Activated T-cell treated with anti-CD3 and anti-CD28 coated beads for 4 hours (primary cell): Measurements from ENCODE around the gene MEIOC.
"Not testable (repeated sequence)": the region's sequence is repeated elsewhere in the genome, so short reads cannot be mapped to it uniquely, and the experiment has no call there.

Experiments
- DNase-seq: peaks from one replicate; pipeline ENCODE4 v3.0.0-alpha.2; 2020

Gene MEIOC

DNA sequence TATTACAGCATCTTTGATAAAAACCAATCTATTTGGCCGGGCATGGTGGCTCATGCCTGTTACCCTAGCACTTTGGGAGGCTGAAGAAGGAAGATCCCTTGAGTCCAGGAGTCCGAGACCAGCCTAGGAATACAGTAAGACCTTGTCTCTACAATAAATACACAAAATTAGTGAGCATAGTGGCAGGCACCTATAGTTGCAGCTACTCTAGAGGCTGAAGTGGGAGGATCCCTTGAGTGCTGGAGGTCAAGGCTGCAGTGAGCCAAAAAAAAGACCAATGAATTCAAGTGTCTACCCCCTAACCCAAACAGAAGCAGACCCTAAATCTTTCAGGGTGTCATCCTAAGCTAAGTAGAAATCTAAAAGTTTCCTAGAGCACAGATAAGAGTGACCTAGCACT is 7.3 kb upstream of the MEIOC start:
- DNase-seq, result no peak

DNA sequence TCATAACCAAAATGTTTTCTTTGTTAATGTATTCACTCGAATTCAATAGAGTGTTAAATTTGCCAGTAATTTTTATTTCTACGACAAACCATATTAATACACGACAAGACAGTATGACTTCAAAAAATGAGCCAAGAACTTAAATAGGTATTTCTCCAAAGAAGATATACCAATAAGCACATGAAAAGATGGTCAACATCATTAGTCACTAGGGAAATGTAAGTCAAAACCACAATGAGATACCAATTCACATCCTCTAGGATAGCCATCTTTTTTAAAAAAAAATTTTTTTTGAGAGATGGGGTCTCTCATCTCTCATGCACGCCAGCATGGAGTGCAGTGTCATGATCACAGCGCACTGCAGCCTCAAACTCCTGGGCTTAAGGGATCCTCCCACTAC is 5.0 kb upstream of the MEIOC start:
- DNase-seq, result no peak

DNA sequence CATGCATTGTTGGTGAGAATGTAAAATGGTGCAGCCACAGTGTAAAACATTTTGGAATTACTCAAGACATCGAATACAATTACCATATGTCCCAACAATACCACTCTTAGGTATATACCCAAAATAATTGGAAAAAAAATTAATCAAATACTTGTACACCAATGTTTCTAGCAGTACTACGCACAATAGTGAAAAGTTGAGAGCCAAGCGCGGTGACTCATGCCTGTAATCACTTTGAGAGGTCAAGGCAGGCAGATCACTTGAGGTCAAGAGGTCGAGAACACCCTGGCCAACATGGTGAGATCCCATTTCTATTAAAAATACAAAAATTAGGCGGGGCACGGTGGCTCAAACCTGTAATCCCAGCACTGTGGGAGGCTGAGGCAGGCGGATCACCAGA is 3.5 kb upstream of the MEIOC start:
- DNase-seq, result no peak

GRCh38 chr17:44653384-44653783 is 2.9 kb upstream of the MEIOC start:
- no peak for DNase-seq

DNA sequence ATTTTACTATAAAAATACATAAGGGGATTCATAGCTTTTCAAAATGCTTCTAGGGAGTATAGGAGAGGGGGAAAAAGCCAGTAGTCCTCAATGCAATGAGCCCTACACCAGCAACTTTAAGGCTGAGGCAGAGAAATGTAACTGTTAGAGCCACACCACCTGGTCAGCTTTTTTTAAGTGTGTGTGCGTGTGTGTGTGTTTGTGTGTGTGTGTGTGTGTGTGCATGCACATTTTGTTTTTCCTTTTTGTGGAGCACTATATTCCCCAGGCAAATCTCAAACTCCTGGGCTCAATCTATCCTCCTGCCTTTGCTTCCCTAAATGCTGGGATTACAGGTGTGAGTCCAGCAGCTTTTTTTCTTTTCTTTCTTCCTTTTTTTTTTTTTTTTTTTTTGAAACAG is 2.3 kb upstream of the MEIOC start:
- no peak for DNase-seq

DNA sequence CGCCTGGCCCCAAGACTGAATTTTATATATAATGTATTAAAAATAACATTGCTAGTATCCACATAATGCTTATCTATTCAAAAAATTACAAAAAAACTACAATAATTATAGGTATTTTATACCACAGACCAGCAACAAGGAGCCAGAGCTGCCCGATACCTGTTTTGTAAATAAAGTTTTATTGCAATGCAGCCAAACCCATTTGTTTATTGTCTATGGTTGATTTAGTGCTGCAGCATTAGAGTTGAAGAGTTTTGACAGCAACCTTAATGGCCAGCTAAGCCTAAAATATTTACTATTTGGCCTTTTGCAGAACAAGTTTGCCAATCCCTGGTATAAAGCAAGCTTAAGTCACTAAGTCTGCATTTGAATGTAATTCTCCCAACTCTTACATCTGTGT is 5.6 kb downstream of the MEIOC start:
- DNase-seq, result no peak

DNA sequence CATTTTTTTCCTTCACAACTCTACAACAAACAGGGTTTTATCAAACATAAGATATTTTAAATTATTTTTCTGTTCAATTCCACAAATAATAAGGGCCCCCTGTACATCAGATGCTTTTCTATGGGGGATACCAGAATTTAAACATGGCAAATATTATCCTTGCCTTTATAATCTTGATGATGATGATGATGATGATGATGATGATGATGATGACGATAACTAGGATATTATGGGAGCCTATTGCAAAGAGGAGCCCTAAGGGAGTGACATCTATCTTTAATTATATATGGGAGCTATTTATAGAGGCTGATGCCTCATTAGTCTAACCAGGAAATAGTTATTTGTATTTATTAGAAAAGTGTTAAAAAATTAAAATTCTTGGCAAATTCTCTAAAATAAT is 6.8 kb downstream of the MEIOC start:
- DNase-seq, result no peak

- DNase-seq, result no peak
Measured at GRCh38 chr17:44664867-44665266, 8.6 kb downstream of the MEIOC start.

- DNase-seq, result no peak
Measured at GRCh38 chr17:44666006-44666405, 9.7 kb downstream of the MEIOC start.

- no peak for DNase-seq
Measured at GRCh38 chr17:44672479-44673093, 16.3 kb downstream of the MEIOC start.

GRCh38 chr17:44673893-44674292 is 17.6 kb downstream of the MEIOC start:
- DNase-seq, result no peak

- no peak for DNase-seq
Measured at GRCh38 chr17:44677136-44677535, 20.9 kb downstream of the MEIOC start.

DNA sequence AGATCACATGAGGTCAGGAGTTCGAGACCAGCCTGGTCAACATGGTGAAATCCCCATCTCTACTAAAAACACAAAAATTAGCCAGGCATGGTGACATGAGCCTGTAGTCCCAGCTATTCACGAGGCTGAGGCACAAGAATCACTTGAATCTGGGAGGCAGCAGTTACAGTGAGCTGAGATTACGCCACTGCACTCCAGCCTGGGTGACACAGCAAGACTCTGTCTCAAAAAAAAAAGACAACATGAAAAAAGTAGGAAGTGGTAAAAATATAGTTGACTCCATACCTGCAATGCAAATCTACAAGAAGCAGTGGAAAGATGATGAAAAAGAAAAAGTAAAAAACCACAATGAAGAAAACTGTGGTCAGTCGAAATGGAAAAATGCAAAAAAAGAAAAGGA is 27.0 kb downstream of the MEIOC start:
- DNase-seq, result not testable (repeated sequence)

DNA sequence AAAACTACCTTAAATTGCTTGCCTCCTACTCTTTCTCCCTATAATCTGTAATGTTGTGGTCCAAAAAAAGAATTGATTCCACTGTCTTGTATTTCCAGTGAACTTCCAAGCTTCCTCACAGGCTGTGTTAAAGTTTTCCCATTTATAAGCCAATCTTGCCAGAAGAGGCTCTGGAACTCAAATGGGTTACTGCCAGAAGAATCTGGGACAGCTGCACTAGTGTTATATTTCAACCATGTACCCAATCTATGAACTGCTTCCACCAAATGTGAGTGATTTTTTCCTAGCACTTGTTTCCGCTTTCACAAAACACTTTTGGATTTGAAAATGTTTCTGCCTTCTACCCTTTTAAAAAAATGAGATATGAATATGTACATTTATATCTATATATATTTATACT is 31.5 kb downstream of the MEIOC start:
- no peak for DNase-seq

DNA sequence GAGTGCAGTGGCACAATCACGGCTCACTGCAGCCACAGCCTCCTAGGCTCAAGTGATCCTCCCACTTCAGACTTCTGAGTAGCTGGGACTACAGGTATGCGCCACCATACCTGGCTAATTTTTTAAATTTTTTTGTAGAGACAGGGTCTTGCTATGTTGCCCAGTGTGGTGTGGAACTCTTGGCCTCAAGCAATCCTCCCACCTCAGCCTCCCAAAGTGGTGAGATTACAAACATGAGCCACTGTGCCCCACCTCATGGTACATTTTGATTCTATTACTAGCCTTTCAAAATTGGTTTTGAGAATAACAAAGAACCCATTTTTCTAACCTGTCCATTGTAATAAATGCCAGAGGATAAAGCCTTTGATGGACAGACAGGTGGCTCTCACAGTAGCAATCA is 31.9 kb downstream of the MEIOC start:
- DNase-seq, result no peak

DNA sequence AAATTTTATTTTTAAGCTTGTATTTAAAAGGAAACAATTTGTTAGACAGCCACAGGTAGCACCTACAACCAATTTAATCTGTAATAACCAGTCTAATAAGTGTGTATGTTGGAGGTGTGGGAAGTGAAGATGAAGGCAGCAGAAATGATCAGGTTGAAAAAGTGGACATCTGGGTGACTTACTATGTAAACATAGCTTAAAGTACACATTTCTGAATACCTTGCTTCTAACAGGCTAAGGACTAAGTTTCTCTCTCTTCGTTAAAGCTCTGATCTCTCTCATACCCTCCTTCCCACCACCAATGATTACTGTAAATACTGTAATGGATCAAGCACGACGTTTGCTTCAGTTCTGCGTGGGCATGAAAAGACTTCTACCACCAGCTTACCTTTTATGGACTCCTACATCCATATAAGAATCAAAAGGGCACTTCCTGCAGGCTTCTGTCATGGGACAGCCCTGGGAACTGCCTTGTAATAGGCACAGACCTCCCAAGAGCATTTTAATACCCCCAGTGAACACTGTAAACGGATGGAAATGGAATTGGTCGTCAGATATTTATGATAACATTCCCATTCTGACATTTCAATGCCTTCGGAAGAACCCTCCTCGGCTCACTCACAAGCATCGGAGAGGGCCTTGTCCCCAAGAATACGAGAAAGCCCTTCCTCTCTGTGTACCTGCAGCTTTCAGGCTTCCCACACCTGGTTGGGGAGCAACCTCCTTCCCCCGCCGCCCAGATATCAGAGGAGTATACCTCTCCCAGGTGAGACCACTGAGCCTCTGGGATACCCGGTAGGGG is 32.6 kb downstream of the MEIOC start:
- DNase-seq, result no peak

- DNase-seq, result peak; percentile 88
Measured at GRCh38 chr17:44689477-44690217, 33.4 kb downstream of the MEIOC start, which contains the start of gene CCDC43. Gene CCDC43, minus strand, starts transcription at chr17:44689776. Its CDS starts 23 bp downstream, at chr17:44689753.

GRCh38 chr17:44690746-44691306 is 34.6 kb downstream of the MEIOC start:
- DNase-seq, result not testable (repeated sequence)

GRCh38 chr17:44693609-44694008 is 37.3 kb downstream of the MEIOC start:
- no peak for DNase-seq

DNA sequence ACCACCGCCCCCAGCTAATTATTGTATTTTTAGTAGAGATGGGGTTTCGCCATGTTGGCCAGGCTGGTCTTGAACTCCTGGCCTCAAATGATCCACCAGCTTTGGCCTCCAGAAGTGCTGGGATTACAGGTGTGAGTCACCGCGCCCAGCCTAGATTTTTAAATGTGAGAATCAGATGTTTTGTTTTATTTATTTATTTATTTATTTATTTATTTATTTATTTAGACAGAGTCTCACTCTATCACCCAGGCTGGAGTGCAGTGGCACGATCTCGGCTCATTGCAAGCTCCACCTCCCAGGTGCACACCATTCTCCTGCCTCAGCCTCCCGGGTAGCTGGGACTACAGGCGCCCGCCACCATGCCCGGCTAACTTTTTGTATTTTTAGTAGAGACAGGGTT is 44.0 kb downstream of the MEIOC start:
- not testable (repeated sequence) for DNase-seq

- DNase-seq, result no peak
Measured at GRCh38 chr17:44707755-44708400, 51.6 kb downstream of the MEIOC start.

DNA sequence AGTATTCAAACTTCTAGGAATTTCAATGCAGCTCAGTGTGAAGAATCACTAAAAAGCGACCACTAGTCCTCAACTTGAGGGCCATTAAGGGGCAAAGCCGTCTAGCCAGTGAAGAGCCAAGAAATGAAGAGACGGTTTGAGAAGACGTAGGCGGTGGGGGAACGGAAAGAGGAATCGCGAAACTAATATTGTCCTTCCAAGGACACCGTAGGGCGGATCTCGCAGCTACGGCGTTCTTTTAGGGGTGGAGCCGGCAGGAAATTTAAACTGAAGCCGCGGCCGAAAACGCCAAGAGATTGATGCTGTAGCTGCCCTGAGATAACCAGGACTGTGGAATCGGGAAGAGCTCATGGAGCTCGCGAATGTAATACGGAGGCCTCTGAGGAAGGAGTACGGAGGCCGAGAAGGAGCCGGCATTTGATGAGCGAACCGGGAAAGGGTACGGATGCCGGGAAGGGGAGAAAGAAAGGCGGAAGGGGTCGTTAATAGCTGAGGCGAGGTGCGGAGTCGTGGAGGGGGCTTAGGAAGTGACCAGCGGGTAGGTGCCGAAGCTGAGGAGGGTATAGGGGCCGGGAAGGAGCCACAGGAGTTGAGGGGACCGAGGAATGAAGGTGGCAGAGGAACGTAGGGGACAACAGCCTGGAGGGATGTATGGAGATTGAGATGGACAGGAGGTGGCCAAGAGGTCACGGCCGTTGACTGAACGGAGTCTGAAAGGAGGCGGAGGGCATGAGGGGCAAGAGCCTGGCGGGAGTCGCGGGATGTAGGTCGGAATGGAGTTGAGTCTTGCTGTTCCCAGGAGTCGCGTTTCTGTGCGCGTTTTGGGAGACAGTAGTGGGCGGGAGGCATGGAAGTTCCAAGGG is 52.4 kb downstream of the MEIOC start, which contains the start of gene DBF4B:
DBF4B (plus strand) TSS at position 265 of the 863 bp plus-strand sequence; CDS start at position 421, 156 bp downstream.
- peak; percentile 79 for DNase-seq
